Neuronal stem cell (in vitro differentiated cells): Measurements from ENCODE around the gene FCHO2.
"Not testable (repeated sequence)": the region's sequence is repeated elsewhere in the genome, so short reads cannot be mapped to it uniquely, and the experiment has no call there.

Experiments used
- DNase-seq: peaks from one replicate; pipeline ENCODE4 v3.0.0-alpha.2; 2013; ENCODE audit warnings: low spot score
- H2AFZ ChIP-seq: one replicate; pipeline ENCODE4 v1.6.1; 2013; ENCODE audit warnings: mild to moderate bottlenecking, low read length, inconsistent platforms
- H2AK5ac ChIP-seq: 2 replicates; pipeline ENCODE4 v1.6.1; 2013; ENCODE audit warnings: low read depth, mild to moderate bottlenecking, inconsistent platforms, low read length, moderate library complexity, mixed read lengths
- H2BK120ac ChIP-seq: 2 replicates; pipeline ENCODE4 v1.6.1; 2013; ENCODE audit warnings: low read depth, mild to moderate bottlenecking, inconsistent platforms, low read length, moderate library complexity, mixed read lengths
- H2BK12ac ChIP-seq: one replicate; pipeline ENCODE4 v1.6.1; 2013; ENCODE audit warnings: low read length, inconsistent platforms
- H2BK15ac ChIP-seq: 2 replicates; pipeline ENCODE4 v1.6.1; 2013; ENCODE audit warnings: mild to moderate bottlenecking, low read length, inconsistent platforms, mixed read lengths
- H2BK5ac ChIP-seq: one replicate; pipeline ENCODE4 v1.6.1; 2013; ENCODE audit warnings: inconsistent platforms, mild to moderate bottlenecking, low read length, moderate library complexity
- H3K14ac ChIP-seq: one replicate; pipeline ENCODE4 v1.6.1; 2013; ENCODE audit warnings: low read length, inconsistent platforms
- H3K18ac ChIP-seq: 2 replicates; pipeline ENCODE4 v1.6.1; 2013; ENCODE audit warnings: low read length, inconsistent platforms
- H3K23ac ChIP-seq: 2 replicates; pipeline ENCODE4 v1.6.1; 2013; ENCODE audit warnings: low read depth, mild to moderate bottlenecking, mixed read lengths, low read length, inconsistent platforms; ENCODE audit not compliant: poor library complexity
- H3K27ac ChIP-seq: replicated peaks from 3 replicates; pipeline ENCODE4 v1.5.1; 2013; ENCODE audit warnings: low read length, inconsistent platforms
- H3K27me3 ChIP-seq, 3 experiments: 2 replicates each; pipeline ENCODE4 v1.6.1; 2013; ENCODE audit warnings: low read length in 3 of 3, mild to moderate bottlenecking in 2 of 3, inconsistent platforms in 1 of 3, low read depth in 1 of 3, mixed read lengths in 1 of 3, moderate library complexity in 1 of 3; ENCODE audit not compliant: control insufficient read depth in 3 of 3, insufficient read depth in 3 of 3
- H3K36me3 ChIP-seq, 2 donors: replicated peaks in 1 of 2; 2 replicates each; pipeline ENCODE4 v1.6.1; 2013; ENCODE audit warnings: low read length in 2 of 2; ENCODE audit not compliant: control insufficient read depth in 2 of 2, insufficient read depth in 2 of 2
- H3K4ac ChIP-seq: 2 replicates; pipeline ENCODE4 v1.6.1; 2013; ENCODE audit warnings: inconsistent platforms, mild to moderate bottlenecking, low read length, moderate library complexity
- H3K4me1 ChIP-seq, 2 donors: 1 replicate in 1 of 2; 2 replicates in 1 of 2; pipeline ENCODE4 v1.6.1; 2013; ENCODE audit warnings: low read length in 2 of 2, low read depth in 1 of 2; ENCODE audit not compliant: control insufficient read depth in 2 of 2, insufficient read depth in 1 of 2
- H3K4me2 ChIP-seq: one replicate; pipeline ENCODE4 v1.6.1; 2013; ENCODE audit warnings: mild to moderate bottlenecking, low read length, inconsistent platforms; ENCODE audit not compliant: insufficient read depth, poor library complexity, severe bottlenecking
- H3K4me3 ChIP-seq, 2 donors: 2 replicates each; pipeline ENCODE4 v1.5.1; 2013; ENCODE audit warnings: low read length in 2 of 2, mild to moderate bottlenecking in 2 of 2, inconsistent platforms in 1 of 2, moderate library complexity in 1 of 2
- H3K79me1 ChIP-seq: one replicate; pipeline ENCODE4 v1.6.1; 2013; ENCODE audit warnings: low read depth, mild to moderate bottlenecking, inconsistent platforms, low read length, moderate library complexity
- H3K9ac ChIP-seq: one replicate; pipeline ENCODE4 v1.6.1; 2013; ENCODE audit warnings: mild to moderate bottlenecking, low read depth, low read length, inconsistent platforms; ENCODE audit not compliant: poor library complexity
- H3K9me3 ChIP-seq, 2 donors: replicated peaks in 1 of 2; 2 replicates each; pipeline versions ENCODE3 to v1.6.1; 2013; ENCODE audit warnings: low read length in 2 of 2, mild to moderate bottlenecking in 2 of 2, inconsistent platforms in 1 of 2, low read depth in 1 of 2, mixed read lengths in 1 of 2, moderate library complexity in 1 of 2; ENCODE audit not compliant: control insufficient read depth in 2 of 2, insufficient read depth in 1 of 2
- H4K8ac ChIP-seq: one replicate; pipeline ENCODE4 v1.6.1; 2013; ENCODE audit warnings: low read depth, mild to moderate bottlenecking, inconsistent platforms, low read length, moderate library complexity
- H4K91ac ChIP-seq: one replicate; pipeline ENCODE4 v1.6.1; 2013; ENCODE audit warnings: low read length, low read depth, mild to moderate bottlenecking, inconsistent platforms; ENCODE audit not compliant: poor library complexity
- WGBS, 2 donors: extraction: QIAGEN DNeasy Blood & Tissue Kit; methylation state at CpG; one replicate each; pipeline ENCODE4 v1.1.7; 2013; ENCODE audit warnings: missing lambda C conversion rate in 2 of 2, mixed read lengths in 1 of 2; ENCODE audit not compliant: insufficient read length in 2 of 2, insufficient replicate concordance in 1 of 2; ENCODE audit errors: extremely low coverage in 2 of 2; 5-methylcytosine and 5-hydroxymethylcytosine counted together

The FCHO2 gene

DNA sequence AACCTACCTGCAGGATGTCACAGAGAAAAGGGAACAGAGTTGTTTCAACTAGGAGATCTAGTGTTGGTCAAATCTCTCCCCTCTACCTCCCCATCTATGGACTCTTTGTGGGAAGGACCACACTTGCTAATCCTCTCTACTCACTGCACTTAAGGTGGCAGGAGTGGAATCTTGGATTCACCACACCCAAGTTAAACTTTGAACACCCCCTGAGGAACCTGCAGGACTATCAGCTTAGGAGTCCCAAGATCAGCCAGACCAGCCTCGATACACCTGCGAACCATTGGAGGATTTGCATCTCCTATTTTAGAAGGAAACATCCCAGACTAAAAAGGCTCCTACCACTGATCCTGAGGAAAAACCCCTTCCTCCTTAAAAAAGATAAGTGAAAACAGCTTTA lies 23.2 kb upstream of the FCHO2 start:
- not testable (repeated sequence) for H4K91ac ChIP-seq, H3K79me1 ChIP-seq, H3K4me2 ChIP-seq, H3K9me3 ChIP-seq, H3K18ac ChIP-seq, H4K8ac ChIP-seq, H3K23ac ChIP-seq, H3K14ac ChIP-seq, H3K4me3 ChIP-seq, H3K4ac ChIP-seq, H3K27me3 ChIP-seq, H2BK5ac ChIP-seq, H2AFZ ChIP-seq, H3K9ac ChIP-seq, H2BK15ac ChIP-seq, H3K36me3 ChIP-seq, H3K4me1 ChIP-seq, H3K27ac ChIP-seq, H2BK120ac ChIP-seq, H2BK12ac ChIP-seq, DNase-seq, H2AK5ac ChIP-seq
- WGBS, 2 donors: no CpG with 5 or more reads among the region's 2 CpGs

DNA sequence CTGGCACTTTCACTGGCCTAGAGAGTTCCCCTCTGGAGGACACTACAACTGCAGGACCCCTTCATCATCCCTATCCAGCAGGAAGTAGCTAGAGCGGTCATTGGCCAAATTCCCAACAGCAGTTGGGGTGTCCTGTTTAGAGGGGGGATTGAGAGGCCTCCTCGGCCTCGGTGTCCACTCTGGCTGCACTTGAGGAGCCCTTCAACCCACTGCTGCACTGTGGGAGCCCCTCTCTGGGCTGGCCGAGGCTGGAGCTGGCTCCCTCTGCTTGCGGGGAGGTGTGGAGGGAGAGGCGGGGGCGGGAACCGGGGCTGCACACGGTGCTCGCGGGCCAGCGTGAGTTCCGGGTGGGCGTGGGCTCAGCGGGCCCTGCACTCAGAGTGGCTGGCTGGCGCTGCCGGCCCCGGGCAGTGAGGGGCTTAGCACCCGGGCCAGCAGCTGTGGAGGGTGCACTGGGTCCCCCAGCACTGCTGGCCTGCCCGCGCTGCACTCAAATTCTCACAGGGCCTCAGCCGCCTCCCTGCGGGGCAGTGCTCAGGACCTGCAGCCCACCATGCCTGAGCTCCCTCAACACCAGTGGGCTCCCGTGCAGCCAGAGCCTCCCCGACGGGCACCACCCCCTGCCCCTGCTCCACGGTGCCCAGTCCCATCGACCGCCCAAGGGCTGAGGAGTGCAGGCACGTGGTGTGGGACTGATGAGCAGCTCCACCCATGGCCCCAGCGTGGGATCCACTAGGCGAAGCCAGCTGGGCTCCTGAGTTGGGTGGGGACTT lies 20.7 kb upstream of the FCHO2 start:
- not testable (repeated sequence) for H3K4me3 ChIP-seq, H3K9me3 ChIP-seq, H4K91ac ChIP-seq, H3K36me3 ChIP-seq, DNase-seq, H3K4me1 ChIP-seq, H2BK15ac ChIP-seq, H2BK12ac ChIP-seq, H2BK120ac ChIP-seq, H3K23ac ChIP-seq, H3K4ac ChIP-seq, H2BK5ac ChIP-seq, H2AFZ ChIP-seq, H3K27me3 ChIP-seq, H3K79me1 ChIP-seq, H3K9ac ChIP-seq, H3K27ac ChIP-seq, H3K14ac ChIP-seq, H2AK5ac ChIP-seq, H3K18ac ChIP-seq, H3K4me2 ChIP-seq, H4K8ac ChIP-seq
- WGBS, 2 donors: no CpG with 5 or more reads among the region's 32 CpGs

DNA sequence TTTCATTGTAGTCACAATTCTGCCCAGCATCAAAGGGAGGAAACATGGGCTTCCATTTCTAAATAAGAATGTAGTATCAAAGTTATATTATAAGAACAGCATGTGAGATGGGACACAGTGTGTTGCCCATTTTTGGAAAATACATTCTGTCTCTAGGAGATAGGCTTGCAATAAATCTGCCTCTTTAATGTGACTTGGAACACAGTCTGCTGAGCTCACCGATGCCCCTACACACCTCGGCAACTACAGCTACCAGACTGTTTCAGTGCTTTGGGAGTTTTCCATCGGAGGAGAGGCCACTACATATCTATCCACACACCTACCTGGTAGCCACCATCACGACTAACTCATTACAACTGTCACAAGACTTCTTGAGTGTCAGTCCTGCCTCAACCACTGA lies 18.9 kb upstream of the FCHO2 start:
- Histone ChIP-seq H2BK12ac (no peak overlapping the region), H2BK5ac (no peak overlapping the region), H3K18ac (no peak overlapping the region), H3K36me3 (no peaks in the 10 kb centered on the region), H3K9ac (no peak overlapping the region), H2AFZ (peak overlapping the region; percentile 32), H3K4me1 (peaks cover 0 to 4% of the 10 kb centered on the region in 2 donors), H3K4me3 (no peak overlapping the region), H3K27me3 (no peaks in the 10 kb centered on the region), H2BK15ac (no peak overlapping the region), H3K4ac (no peak overlapping the region), H3K27ac (no peak overlapping the region), H3K23ac (no peak overlapping the region), H3K79me1 (no peaks in the 10 kb centered on the region), H2BK120ac (no peak overlapping the region), H3K9me3 (peaks cover 0 to 3% of the 10 kb centered on the region in 2 donors), H3K4me2 (no peak overlapping the region), H4K91ac (no peak overlapping the region), H4K8ac (no peak overlapping the region), H2AK5ac (no peak overlapping the region), H3K14ac (no peak overlapping the region)
- DNase-seq: no peak
- no CpG with 5 or more reads among the region's 4 CpGs for WGBS, 2 donors

DNA sequence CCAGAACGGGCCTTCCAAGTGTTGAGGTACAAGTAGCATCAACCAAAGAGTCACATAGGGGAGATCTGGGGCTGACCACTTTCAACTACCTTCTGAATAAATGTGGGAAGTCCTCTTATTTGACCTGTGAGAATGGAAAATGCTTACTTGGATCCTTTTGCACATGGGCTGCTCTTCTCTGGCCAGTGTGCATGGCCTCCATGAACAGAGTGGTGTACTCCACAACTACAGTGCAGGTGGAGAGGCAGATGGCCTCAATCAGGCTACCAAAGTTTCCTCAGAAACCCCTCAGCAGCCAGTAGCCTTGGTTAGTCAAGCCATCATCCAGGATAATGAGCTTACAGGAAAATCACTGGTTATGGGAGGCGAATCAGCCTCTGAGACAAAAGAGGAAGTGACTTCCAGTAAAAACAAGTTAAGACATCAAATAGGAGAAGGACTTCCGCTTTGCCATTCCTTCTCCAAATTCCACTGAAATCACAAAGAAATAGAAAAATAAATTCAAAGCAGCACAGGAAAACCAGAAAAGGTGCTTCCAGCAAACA lies 18.3 kb upstream of the FCHO2 start:
- no CpG with 5 or more reads among the region's 3 CpGs for WGBS, 2 donors
- DNase-seq: no peak
- Histone ChIP-seq H3K27me3 (no peaks in the 10 kb centered on the region), H2BK5ac (no peak overlapping the region), H3K23ac (no peak overlapping the region), H3K79me1 (no peaks in the 10 kb centered on the region), H3K4me1 (peaks cover 0 to 4% of the 10 kb centered on the region in 2 donors), H2AFZ (peak overlapping the region; percentile 32), H3K36me3 (no peaks in the 10 kb centered on the region), H4K91ac (no peak overlapping the region), H3K9me3 (peaks cover 0 to 3% of the 10 kb centered on the region in 2 donors), H3K4ac (no peak overlapping the region), H2BK120ac (no peak overlapping the region), H3K18ac (no peak overlapping the region), H3K9ac (no peak overlapping the region), H3K14ac (peak overlapping the region; percentile 56), H2AK5ac (no peak overlapping the region), H3K4me2 (no peak overlapping the region), H3K4me3 (no peak overlapping the region), H4K8ac (no peak overlapping the region), H2BK12ac (no peak overlapping the region), H2BK15ac (no peak overlapping the region), H3K27ac (no peak overlapping the region)
